Sigmoid colon (tissue), 7 donors: ENCODE data around the gene ARHGAP28. TPM values are rescaled to one million over a fixed set of nuclear protein-coding genes. Genes with fewer than 3 reads are reported as not detected.

ENCODE experiments used
- DNase-seq: peaks from one replicate; pipeline ENCODE4 v3.0.0-alpha.2; 2019
- H3K27ac ChIP-seq, 4 donors: fragments of 200-600 bp; sonication (generic); one replicate each; pipeline ENCODE4 v1.5.1; 2016 to 2019; ENCODE audit warnings: mild to moderate bottlenecking in 1 of 4
- H3K27me3 ChIP-seq, 3 donors: fragments of 200-600 bp; sonication (generic); one replicate each; pipeline ENCODE4 v1.5.1; 2019; ENCODE audit warnings: mild to moderate bottlenecking in 1 of 3
- H3K36me3 ChIP-seq, 4 donors: fragments of 200-600 bp; sonication (generic); one replicate each; pipeline ENCODE4 v1.5.1; 2016 to 2019
- H3K4me1 ChIP-seq, 4 donors: fragments of 200-600 bp; sonication (generic); one replicate each; pipeline ENCODE4 v1.5.1; 2017 to 2019
- H3K4me3 ChIP-seq, 4 donors: fragments of 200-600 bp; sonication (generic); one replicate each; pipeline ENCODE4 v1.5.1; 2017 to 2019; ENCODE audit warnings: mild to moderate bottlenecking in 2 of 4, moderate library complexity in 1 of 4
- H3K9me3 ChIP-seq, 4 donors: fragments of 200-600 bp in 3 of 4; sonication (generic) in 3 of 4; one replicate each; pipeline versions ENCODE4 v1.5.1 to v1.6.1; 2013 to 2019
- EP300 ChIP-seq, 4 donors: sonication (generic); formaldehyde crosslinking; IDR thresholded peaks; one replicate each; pipeline ENCODE4 v1.6.1; 2017; ENCODE audit warnings: antibody characterized with exemption in 4 of 4
- POLR2A ChIP-seq, 2 donors: fragments of 450-650 bp; IDR thresholded peaks; one replicate each; pipeline ENCODE4 v1.6.1; 2016; ENCODE audit warnings: antibody characterized with exemption in 2 of 2, mild to moderate bottlenecking in 2 of 2, moderate library complexity in 2 of 2
- POLR2AphosphoS5 ChIP-seq, 4 donors: sonication (generic); formaldehyde crosslinking; IDR thresholded peaks; one replicate each; pipeline ENCODE4 v1.6.1; 2017; ENCODE audit warnings: antibody characterized with exemption in 4 of 4
- WGBS, 2 donors: extraction: QIAGEN DNeasy Blood & Tissue Kit; methylation state at CpG; one replicate each; pipeline ENCODE4 v1.1.7; 2013; 5-methylcytosine and 5-hydroxymethylcytosine counted together
- intact Hi-C: fragments of 100-400 bp; cut with DNase I; formaldehyde crosslinking; loops from one replicate; pipeline ENCODE4 v1.15.1; 2023
- polyA plus RNA-seq, 3 donors: library from polyadenylated mRNA; stranded (reverse); fragments of 200-250 nt; gene quantifications; one replicate each; pipeline ENCODE4 v1.2.3, GENCODE V29; 2013
- total RNA-seq, 4 donors: library from RNA; depleted of rRNA; stranded (reverse); fragments of >200 nt; gene quantifications; one replicate each; pipeline ENCODE4 v1.1.0, GENCODE V29; 2016
- TF ChIP-seq, protein P1 (sequence below), 4 experiments: fragments of 450-650 bp in 3 of 4; fragments of 200-600 bp in 1 of 4; IDR thresholded peaks; one replicate each; pipeline ENCODE4 v1.5.1; 2016 to 2019; ENCODE audit warnings: antibody characterized with exemption in 4 of 4, mild to moderate bottlenecking in 3 of 4, moderate library complexity in 2 of 4
- donor health status: healthy with polysubstance abuse.
- donor health status: Bipolar disorder and iron deficiency.
- donor health status: healthy.

ARHGAP28 gene
- total and polyA plus RNA-seq, 7 donors: 0.23 to 13.2 (median 4.3) TPM

GRCh38 chr18:6959110-6959509 lies 229.6 kb downstream of the ARHGAP28 start:
- intact Hi-C loops: no loop called here
- 94 to 96% methylated on average over 12 of the region's 12 CpGs for WGBS, 2 donors
- H3K4me1 ChIP-seq: no peaks in the 10 kb centered on the region
- no peak for TF ChIP-seq POLR2AphosphoS5 (IDR thresholded peaks at IDR 0.05)
- no peak for TF ChIP-seq EP300 (IDR thresholded peaks at IDR 0.05)
- TF ChIP-seq, protein P1, sequence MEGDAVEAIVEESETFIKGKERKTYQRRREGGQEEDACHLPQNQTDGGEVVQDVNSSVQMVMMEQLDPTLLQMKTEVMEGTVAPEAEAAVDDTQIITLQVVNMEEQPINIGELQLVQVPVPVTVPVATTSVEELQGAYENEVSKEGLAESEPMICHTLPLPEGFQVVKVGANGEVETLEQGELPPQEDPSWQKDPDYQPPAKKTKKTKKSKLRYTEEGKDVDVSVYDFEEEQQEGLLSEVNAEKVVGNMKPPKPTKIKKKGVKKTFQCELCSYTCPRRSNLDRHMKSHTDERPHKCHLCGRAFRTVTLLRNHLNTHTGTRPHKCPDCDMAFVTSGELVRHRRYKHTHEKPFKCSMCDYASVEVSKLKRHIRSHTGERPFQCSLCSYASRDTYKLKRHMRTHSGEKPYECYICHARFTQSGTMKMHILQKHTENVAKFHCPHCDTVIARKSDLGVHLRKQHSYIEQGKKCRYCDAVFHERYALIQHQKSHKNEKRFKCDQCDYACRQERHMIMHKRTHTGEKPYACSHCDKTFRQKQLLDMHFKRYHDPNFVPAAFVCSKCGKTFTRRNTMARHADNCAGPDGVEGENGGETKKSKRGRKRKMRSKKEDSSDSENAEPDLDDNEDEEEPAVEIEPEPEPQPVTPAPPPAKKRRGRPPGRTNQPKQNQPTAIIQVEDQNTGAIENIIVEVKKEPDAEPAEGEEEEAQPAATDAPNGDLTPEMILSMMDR (IDR thresholded peaks at IDR 0.05): no peak
- TF ChIP-seq POLR2A (IDR thresholded peaks at IDR 0.05): no peak
- H3K27me3 ChIP-seq: no peaks in the 10 kb centered on the region
- no peak for DNase-seq
- no peak overlapping the region for H3K27ac ChIP-seq
- no peaks in the 10 kb centered on the region for H3K36me3 ChIP-seq
- no peaks in the 10 kb centered on the region for H3K9me3 ChIP-seq
- no peak overlapping the region for H3K4me3 ChIP-seq

DNA sequence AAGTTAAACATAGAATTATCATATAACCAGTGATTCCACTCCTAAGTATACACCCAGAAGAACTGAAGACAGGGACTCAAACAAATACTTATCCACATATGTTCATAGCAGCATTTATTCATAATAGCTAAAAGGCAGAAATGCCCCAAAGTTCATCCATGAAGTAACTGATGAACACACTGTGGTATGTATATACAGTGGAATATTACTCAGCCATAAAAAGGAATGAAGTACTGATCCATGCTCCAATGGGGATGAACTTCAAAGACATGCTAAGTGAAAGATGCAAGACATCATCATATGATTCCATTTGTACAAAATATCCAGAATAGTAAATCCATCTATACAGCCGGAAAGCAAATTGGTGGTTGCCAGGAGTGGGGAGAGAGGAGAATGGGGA lies 230.6 kb downstream of the ARHGAP28 start:
- Histone ChIP-seq H3K4me1 (no peaks in the 10 kb centered on the region), H3K36me3 (no peaks in the 10 kb centered on the region), H3K4me3 (no peak overlapping the region), H3K9me3 (no peaks in the 10 kb centered on the region), H3K27ac (no peak overlapping the region), H3K27me3 (no peaks in the 10 kb centered on the region)
- DNase-seq: no peak
- intact Hi-C loops: no loop called here
- TF ChIP-seq, protein P1 (IDR thresholded peaks at IDR 0.05): no peak
- TF ChIP-seq POLR2AphosphoS5 (IDR thresholded peaks at IDR 0.05) (no peak), POLR2A (IDR thresholded peaks at IDR 0.05) (no peak), EP300 (IDR thresholded peaks at IDR 0.05) (no peak)
- WGBS, 2 donors: 97 to 98% methylated on average over 1 of the region's 1 CpG

DNA sequence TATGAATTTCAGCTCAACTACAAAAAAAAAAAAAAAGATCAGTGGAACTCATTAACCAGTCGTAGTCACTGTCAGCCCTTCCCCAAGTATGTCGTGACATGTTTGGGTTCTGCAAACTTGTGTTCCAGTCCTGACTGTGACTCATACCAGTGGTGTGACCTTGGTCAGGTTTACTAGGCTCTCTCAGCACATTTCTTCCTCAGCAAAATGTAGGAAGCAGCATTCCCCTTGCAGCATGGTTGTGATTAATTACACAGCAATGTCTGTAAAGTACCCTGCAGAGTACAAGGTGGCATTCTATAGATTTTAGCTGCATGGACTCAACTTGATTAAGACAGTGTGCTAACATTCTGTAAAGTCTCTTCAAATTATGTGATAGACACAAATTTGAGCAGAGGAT lies 231.1 kb downstream of the ARHGAP28 start:
- intact Hi-C loops: no loop called here
- DNase-seq: no peak
- TF ChIP-seq POLR2A (IDR thresholded peaks at IDR 0.05): no peak
- Histone ChIP-seq H3K27ac (no peak overlapping the region), H3K4me3 (no peak overlapping the region), H3K36me3 (no peaks in the 10 kb centered on the region), H3K27me3 (no peaks in the 10 kb centered on the region), H3K4me1 (no peaks in the 10 kb centered on the region), H3K9me3 (no peaks in the 10 kb centered on the region)
- 77 to 82% methylated on average over 2 of the region's 2 CpGs for WGBS, 2 donors

- H3K4me1 ChIP-seq: no peaks in the 10 kb centered on the region
- H3K36me3 ChIP-seq: no peaks in the 10 kb centered on the region
- no peak for DNase-seq
- intact Hi-C loops: no loop called here
- no peak overlapping the region for H3K27ac ChIP-seq
- no peaks in the 10 kb centered on the region for H3K27me3 ChIP-seq
- no peaks in the 10 kb centered on the region for H3K9me3 ChIP-seq
- H3K4me3 ChIP-seq: no peak overlapping the region
- TF ChIP-seq POLR2A (IDR thresholded peaks at IDR 0.05) (no peak), POLR2AphosphoS5 (IDR thresholded peaks at IDR 0.05) (no peak), EP300 (IDR thresholded peaks at IDR 0.05) (no peak)
- TF ChIP-seq, protein P1 (IDR thresholded peaks at IDR 0.05): no peak
- 71 to 85% methylated on average over 9 of the region's 9 CpGs for WGBS, 2 donors
Measured at GRCh38 chr18:6961331-6961730, 231.8 kb downstream of the ARHGAP28 start.

- 49 to 79% methylated on average over 9 of the region's 9 CpGs for WGBS, 2 donors
- H3K9me3 ChIP-seq: no peaks in the 10 kb centered on the region
- H3K27ac ChIP-seq: no peak overlapping the region
- no peak overlapping the region for H3K4me3 ChIP-seq
- intact Hi-C loops: no loop called here
- no peaks in the 10 kb centered on the region for H3K27me3 ChIP-seq
- DNase-seq: no peak
- no peak for TF ChIP-seq POLR2AphosphoS5 (IDR thresholded peaks at IDR 0.05)
- no peak for TF ChIP-seq EP300 (IDR thresholded peaks at IDR 0.05)
- no peaks in the 10 kb centered on the region for H3K36me3 ChIP-seq
- no peaks in the 10 kb centered on the region for H3K4me1 ChIP-seq
Measured at GRCh38 chr18:6962571-6963451, 233.3 kb downstream of the ARHGAP28 start.
